AG09309 (cell line): ENCODE results near the gene BCL2.

Experiments
- DNase-seq: peaks from one replicate; pipeline ENCODE4 v3.0.0-alpha.2; 2010; ENCODE audit warnings: low read depth
- H3K4me3 ChIP-seq: 2 replicates; pipeline ENCODE4 v1.5.1; 2011; ENCODE audit warnings: mild to moderate bottlenecking, low read depth, low read length, moderate library complexity; ENCODE audit not compliant: control insufficient read depth
- TF ChIP-seq, protein P1 (sequence below): IDR thresholded peaks from 2 replicates; pipeline ENCODE4 v1.5.1; 2011; ENCODE audit warnings: mild to moderate bottlenecking, low read depth, low read length, inconsistent platforms; ENCODE audit not compliant: insufficient read depth, control insufficient read depth; ENCODE audit errors: missing control alignments

Gene BCL2

GRCh38 chr18:63309422-63309821 is 10.1 kb downstream of the BCL2 start:
- H3K4me3 ChIP-seq, result no peak overlapping the region
- TF ChIP-seq, protein P1, sequence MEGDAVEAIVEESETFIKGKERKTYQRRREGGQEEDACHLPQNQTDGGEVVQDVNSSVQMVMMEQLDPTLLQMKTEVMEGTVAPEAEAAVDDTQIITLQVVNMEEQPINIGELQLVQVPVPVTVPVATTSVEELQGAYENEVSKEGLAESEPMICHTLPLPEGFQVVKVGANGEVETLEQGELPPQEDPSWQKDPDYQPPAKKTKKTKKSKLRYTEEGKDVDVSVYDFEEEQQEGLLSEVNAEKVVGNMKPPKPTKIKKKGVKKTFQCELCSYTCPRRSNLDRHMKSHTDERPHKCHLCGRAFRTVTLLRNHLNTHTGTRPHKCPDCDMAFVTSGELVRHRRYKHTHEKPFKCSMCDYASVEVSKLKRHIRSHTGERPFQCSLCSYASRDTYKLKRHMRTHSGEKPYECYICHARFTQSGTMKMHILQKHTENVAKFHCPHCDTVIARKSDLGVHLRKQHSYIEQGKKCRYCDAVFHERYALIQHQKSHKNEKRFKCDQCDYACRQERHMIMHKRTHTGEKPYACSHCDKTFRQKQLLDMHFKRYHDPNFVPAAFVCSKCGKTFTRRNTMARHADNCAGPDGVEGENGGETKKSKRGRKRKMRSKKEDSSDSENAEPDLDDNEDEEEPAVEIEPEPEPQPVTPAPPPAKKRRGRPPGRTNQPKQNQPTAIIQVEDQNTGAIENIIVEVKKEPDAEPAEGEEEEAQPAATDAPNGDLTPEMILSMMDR, result no peak

GRCh38 chr18:63307551-63308200 is 11.9 kb downstream of the BCL2 start:
- no peak for DNase-seq
- H3K4me3 ChIP-seq, result no peak overlapping the region
- TF ChIP-seq, protein P1, result no peak

More at GRCh38 chr18:63309422-63309821, 10.1 kb downstream of the BCL2 start:
- DNase-seq, result no peak

- no peak overlapping the region for H3K4me3 ChIP-seq
- no peak for DNase-seq
- TF ChIP-seq, protein P1, result no peak
Observed at GRCh38 chr18:63306819-63307550, 12.6 kb downstream of the BCL2 start.

DNA sequence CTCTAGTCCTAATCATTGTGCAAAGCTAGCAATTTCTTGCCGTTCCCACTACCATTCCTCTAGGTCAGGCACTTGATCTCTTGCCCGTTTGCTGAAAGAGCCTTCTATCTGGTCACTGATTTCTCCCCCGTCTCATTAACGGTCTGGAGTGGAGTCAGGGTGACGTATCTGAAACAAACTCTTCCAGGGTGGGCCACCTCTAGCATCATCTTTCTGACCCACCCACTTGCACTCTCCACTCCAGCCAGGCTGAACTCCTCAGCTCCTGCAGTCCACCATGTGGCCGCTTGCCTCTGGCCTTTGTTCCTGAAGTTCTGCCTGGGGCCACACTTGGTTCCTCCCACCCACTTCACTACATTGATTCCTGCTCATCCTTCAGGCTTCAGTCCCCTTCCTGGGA is 13.3 kb downstream of the BCL2 start:
- H3K4me3 ChIP-seq, result no peak overlapping the region
- TF ChIP-seq, protein P1, result no peak
- no peak for DNase-seq

DNA sequence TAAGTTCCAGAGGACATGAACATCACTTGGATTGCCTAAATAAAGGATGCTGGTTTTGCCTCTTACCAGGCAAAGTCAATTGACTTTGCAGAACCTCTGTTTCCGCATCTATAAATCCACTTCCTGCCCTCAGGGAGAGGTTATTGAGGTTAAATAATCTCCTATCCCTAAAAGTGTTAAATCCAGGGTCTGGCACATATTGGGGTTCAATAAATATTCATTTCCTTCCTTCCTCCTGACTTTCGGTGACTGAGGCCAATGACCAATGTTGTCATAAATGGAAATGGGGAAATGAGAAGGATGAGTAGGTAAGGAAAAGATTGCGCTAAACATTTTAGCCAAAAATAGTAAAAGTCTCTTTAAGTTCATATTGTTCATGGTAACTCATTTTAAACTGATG is 16.0 kb downstream of the BCL2 start:
- TF ChIP-seq, protein P1, result no peak
- DNase-seq, result no peak
- H3K4me3 ChIP-seq, result no peak overlapping the region

- no peak for DNase-seq
- H3K4me3 ChIP-seq, result no peak overlapping the region
- TF ChIP-seq, protein P1, result no peak
Observed at GRCh38 chr18:63302636-63303405, 16.7 kb downstream of the BCL2 start.
